GM03348 (cell line): Measurements from ENCODE around the gene SNRNP35.
"Not testable (repeated sequence)": the region's sequence is repeated elsewhere in the genome, so short reads cannot be mapped to it uniquely, and the experiment has no call there.

Experiments
- DNase-seq: peaks from one replicate; pipeline ENCODE4 v3.0.0; 2012; ENCODE audit warnings: low spot score

SNRNP35 gene

DNA sequence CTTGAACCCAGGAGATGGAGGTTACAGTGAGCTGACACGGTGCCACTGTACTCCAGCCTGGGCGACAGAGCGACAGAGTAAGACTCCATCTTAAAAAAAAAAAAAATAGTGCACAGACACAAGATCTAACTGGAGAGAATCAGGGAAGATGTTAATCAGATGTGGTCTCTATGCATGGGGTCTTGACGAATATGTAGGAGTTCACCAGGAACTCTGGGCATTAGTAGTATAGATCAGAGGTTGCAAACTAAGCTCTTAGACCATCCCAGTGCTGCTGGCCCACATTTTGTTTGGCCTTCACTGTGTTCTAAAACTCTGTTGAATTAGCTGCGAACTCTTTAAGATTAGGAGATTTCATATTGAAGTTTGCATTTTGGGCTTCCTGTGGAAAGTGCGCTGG is 31.6 kb downstream of the SNRNP35 start:
- no peak for DNase-seq

DNA sequence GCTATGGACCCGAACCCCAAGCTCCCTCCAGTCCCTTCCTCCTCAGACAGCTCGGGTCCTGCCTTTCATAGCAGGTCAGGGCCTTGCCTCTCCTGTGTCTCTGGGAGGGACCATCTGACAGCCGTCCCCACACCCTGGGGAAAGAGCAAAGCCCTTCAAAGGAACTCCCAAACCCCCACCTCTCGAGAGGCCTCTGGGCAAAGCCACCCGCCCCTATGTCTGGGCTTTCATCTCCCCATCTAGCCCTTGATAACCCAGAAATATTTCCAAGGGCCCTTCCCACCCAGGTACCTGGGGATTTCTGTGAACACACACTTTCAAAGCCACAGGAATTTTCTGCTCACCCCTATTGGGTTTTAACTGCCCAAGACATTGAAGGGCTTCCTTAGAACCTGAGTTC is 32.1 kb downstream of the SNRNP35 start:
- no peak for DNase-seq

DNA sequence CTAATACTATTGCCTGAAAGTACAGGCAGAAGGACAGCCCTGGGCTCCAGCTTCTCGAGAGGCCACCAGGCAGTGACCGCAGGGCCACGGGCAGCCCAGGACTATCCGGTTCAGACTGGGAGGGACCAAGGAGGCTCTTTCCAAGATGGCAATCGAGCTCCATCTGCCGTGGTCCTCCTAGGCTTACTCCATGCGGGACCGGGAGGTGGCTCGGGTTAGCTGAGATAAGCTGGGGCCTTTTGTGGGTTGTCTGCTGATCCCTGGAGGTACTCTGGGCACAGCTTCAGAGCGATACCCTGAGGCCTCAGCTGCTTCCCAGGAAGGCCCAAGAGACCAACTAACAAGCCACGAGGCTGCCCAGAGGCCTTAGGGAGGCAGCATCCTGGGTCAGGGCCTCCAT is 33.1 kb downstream of the SNRNP35 start:
- DNase-seq: no peak

DNA sequence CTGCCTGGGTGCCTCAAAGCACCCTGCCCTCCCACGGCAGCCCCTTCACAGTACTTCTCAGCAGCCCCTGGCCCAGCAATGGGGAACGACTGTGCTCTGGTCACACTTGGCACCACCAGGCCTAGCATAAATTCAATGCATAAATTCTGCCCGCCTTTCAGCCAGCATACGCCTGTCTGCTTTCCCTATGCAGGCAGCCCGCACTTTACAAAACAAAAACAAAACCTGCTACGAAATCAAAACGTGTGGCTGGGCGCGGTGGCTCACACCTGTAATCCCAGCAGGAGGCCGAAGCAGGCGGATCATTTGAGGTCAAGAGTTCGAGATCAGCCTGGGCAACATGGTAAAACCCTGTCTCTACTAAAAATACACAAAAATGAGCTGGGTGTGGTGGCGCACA is 33.5 kb downstream of the SNRNP35 start:
- no peak for DNase-seq

DNA sequence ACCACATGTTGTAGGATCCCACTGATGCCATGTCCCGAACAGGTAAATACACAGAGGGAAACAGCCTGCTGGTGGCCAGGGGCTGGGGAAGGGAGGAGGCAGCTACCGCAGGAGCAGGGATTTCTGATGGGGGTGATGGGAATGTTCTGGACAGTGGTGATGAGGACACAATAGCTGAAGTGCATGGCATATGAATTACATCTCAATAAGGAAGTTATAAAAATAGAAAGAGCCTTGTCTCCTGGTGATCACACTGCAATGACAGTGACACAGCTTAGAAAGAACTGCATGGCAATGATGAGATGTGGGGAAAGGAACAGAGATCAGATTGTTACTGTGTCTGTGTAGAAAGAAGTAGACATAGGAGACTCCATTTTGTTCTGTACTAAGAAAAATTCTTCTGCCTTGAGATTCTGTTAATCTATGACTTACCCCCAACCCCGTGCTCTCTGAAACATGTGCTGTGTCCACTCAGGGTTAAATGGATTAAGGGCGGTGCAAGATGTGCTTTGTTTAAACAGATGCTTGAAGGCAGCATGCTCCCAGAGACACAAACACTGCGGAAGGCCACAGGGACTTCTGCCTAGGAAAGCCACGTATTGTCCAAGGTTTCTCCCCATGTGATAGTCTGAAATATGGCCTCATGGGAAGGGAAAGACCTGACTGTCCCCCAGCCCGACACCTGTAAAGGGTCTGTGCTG is 34.5 kb downstream of the SNRNP35 start:
- DNase-seq: not testable (repeated sequence)

DNA sequence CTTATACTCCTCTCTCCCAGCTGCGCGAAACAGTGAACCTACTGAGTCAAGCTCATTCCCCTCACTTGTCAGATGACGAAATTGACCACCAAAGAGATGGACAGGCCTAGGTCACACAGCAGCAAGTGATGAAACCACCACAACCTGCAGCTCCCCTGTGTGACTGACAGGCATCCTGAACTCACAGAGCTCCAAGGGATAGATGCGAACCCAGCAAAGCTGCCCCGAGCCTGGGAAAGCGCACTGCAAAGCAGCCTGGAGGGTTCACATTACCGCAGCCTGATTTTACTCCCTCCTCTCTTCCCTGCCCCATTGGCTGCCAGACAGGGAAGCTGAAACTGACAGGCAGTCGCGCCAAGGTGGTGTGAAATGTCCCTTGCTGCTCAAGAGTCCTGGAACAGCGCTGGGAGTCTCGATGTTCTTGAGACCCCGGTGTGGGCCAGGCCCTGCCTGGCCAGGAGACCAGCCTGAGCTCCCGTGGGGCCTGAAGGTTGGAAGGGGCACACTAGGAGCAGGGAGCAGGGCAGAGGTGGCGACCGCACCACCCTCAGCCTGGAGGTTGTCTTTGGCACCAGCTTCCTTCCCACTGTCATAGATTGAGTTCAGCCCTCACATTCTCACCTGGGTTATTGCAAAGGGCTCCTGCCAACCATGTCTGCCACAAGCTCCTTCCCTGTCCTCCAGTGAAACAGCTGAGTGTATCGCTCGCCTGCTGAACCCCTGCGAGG is 36.3 kb downstream of the SNRNP35 start:
- no peak for DNase-seq

DNA sequence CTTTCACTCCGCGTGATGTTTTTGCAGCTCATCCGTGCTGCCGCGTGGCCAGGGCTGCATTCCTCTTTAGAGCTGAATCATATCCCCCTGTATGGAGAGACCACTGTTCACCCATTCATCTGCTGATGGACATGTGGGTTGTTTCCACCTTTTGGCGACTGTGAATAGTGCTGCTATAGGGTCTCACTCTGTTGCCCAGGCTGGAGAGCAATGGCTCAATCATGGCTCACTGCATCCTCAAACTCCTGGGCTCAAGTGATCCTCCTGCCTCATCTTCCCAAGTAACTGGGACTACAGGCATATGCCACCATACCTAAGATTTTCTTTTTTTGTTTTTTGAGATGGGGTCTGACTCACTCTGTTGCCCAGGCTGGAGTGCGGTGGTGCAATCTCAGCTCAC is 39.1 kb downstream of the SNRNP35 start:
- DNase-seq: no peak

DNA sequence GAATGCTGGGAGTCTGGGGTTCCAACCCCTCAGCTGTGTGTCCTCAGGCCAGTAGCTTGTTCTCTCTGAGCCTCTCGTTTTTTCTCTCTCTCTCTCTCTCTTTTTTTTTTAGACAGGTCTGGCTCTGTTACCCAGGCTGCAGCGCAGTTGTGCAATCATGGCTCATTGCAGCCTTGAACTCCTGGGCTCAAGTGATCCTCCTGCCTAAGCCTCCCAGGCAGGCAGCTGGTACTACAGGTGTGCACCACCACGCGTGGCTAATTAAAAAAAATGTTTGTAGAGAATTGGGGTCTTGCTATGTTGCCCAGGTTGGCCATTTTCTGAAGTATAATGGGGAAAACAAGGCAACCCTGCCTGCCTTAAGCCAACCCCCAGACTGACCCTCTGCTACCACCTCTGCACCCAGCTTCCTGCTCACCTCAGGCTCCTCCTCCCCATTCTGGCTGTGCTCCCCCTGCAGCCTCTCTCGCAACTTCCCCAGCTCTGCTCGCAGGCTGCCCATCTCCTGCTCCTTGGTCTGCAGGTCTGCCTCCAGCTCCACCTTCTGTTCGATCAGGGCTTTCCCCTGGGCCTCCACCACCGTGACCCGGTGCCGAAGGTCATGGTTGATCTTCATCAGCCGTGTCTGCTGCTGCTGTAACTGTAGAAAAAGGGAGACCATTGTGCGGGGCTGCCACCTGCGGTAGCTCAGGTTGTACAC is 40.3 kb downstream of the SNRNP35 start:
- no peak for DNase-seq

DNA sequence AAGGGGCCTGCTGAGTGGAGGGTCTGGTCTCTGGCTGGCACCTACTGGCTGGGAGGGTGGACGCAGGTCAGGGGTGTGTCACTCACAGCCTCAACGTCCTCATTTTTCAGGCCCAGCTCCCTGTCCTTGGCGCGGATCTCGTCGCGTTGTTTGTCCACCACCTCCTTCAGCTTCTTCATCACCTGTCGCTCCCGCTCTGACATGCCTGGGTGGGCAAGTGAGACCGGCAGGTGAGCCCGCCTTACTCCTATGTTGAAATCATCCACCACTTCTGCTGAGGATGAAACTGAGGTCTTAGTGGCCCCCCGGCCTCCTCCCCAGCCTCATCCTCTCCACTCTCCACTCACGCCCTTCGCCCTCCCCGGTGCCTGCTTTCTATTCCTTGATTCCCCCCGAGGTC is 41.4 kb downstream of the SNRNP35 start:
- DNase-seq: no peak

DNA sequence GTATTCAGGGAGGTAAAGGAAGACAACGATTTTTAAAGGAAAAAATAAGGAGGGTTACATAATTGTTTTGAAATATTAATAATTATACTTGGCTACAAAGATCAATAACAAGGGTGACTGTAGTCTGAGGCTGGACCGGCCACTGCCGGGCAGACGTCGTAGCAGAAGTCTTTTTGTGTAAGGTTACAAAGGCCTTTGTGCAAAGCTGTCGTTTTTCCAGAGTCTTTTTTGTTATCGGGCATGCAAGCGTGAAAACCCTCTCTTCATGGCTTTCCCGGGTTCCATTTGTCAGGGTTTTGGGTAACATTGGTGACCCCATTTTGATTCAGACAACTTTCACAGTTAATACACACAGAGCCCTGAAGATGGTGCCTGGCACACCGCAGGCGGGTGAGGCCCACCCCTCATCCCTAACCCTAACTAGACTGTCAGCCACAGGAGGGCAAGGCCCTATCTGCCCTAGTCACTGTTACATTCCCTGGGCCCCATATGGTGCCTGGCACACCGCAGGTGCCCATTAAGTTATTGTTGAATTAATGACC is 44.3 kb downstream of the SNRNP35 start:
- no peak for DNase-seq

DNA sequence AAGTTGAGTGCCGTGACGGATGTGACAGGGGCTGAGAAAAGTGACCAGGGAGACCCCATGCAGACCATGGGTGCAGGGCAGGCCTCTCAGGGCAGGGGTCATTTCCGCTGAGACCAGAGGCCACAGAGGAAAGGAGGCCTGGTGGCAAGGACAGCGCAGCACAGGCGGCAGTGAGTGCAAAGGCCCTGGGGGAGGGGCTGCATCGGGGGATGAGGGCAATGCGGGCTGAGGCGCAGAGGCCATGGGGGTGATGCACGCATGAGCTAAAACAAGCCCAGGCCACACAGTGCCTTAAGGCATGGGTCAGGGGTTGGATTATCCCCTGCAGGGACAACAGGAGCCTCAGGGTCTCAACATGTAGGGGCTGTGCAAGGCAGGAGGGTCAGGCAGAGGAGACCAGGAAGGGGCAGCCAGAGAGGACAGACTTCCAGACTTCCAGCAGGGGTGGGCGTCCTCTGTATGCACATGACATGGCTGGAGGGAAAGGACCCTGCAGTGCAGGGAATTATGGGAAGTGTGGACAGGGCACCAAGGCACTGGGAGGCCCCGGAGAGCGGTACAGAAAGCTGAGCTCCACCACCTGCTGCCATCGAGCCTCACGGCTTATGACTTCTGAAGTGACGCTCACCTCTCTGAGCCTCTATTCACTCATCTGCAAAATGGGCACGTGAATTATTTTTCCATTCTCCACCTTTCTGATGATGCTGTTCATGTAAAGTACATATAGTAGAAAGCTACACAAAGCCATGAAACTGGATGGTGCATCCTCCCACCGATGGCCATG is 48.3 kb downstream of the SNRNP35 start:
- no peak for DNase-seq

DNA sequence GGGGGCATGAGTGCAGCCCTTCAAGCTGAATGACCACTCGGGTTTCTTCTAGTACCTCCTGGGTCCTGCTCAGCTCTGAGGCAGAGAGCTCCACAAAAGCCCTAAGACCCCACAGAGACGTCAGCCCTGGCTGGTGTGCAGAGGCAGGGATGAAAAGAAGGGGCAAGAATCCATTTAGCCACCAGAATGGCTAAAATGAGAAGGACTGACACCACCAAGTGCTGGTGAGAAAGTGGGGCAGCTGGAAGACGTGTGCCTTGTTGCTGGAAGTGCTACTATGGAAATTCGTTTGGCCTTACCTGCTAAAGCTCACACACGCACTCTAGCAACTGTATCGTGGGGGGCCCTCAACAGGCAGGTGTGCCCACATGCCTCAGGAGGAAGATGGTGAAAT is 48.9 kb downstream of the SNRNP35 start:
- DNase-seq: no peak

DNA sequence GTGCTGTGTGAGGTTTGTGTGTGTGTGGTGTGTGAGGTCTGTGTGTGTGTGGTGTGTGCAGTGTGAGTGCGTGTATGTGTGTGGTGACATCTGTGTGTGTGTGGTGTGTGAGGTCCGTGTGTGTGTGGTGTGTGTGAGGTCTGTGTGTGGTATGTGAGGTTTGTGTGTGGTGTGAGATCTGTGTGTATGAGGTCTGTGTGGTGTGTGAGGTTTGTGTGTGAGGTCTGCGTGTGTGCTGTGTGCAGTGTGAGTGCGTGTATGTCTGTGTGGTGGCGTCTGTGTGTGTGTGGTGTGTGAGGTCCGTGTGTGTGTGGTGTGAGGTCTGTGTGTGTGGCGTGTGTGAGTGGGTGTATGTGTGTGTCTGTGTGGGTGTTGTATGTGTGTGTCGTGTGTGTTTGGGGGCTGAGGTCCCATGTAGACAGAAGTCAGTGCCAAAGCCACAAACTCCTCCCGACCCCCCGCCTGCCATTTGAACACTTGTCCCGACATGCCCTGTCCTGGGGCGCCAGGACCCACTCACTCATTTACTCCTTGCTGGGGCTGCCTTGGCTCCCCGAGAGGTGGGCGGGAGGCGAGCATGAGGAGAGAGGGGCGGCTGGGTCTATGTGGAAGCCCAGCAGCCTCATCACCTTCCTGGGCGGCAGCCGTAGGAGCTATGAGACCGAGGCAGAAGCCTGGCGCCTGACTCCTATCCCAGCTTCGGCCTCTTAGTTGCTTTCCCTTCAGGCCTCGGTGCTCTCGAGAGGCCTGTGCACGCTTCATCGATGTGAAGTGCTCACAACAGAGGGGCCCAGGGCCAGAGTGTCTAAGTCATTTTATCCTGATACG is 55.1 kb downstream of the SNRNP35 start:
- DNase-seq: no peak

DNA sequence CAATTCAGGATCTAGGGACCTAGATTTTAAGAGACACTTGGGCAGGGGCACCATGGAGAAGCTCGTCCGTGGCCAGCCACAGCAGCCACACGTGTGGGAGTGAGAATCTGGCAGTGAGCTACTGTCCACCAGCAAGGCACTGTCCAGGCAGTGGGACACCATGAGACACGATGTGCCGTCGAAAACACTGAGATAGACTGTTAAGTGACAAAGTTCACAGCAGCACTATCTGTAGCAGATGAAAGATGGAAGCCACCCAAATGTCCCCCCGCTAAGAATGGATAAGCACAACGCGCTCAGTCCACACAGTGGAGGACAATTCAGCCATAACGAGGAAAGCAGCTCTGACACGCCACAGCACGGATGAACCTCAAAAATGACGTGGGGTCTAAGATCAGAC is 55.9 kb downstream of the SNRNP35 start:
- DNase-seq: no peak

DNA sequence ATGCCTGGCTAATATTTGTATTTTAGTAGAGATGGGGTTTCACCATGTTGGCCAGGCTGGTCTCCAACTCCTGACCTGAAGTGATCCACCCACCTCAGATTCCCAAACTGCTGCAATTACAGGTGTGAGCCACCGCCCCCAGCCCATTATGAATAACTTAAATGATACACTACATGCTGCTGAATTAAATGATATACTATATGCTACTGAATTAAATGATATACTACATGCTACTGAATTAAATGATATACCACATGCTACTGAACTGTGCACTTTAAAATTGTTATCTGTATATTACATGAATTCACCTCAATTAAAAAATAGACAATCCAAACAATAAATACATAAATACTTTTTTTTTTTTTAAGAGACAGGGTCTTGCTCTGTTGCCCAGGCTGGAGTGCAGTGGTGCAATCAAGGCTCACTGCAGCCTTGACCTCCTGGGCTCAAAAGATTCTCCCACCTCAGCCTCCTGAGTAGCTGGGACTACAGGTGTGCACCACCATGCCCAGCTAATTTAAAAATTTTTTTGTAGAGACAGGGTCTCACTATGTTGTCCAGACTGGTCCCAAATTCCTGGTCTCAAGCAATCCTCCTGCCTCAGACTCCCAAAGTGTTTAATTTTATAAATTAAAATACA is 56.8 kb downstream of the SNRNP35 start:
- not testable (repeated sequence) for DNase-seq

DNA sequence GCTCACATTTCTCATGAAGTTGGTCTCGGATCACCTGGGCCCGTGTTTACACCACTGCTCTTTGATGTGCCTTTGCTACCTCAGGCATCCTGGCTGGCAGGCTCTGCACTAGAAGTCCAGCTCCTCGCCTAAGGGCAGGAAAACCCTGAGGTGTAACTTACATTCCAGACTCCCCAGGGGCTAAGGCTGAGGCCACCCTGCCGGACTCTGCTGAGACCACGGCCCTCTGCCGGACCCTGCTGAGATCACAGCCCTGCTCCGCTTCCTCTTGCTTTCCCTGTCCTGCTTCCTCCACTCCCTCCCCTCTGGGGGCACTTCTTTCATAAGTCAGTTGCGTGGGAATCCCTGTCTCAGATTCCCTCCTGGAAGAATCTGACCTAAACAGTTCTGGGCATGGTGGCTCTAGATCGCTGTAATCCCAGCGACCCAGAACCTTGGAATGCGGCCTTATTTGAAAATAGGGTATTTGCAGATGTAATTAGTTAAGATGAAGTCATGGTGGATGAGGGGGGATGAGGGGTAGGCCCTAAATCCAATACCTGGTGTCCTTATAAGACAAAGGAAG is 58.4 kb downstream of the SNRNP35 start:
- DNase-seq: no peak
